ENCODE data around the gene SUPT5H.
A peak's percentile ranks its signal among the peaks of the same experiment; 100 is the strongest.
"Not testable (repeated sequence)": the region's sequence is repeated elsewhere in the genome, so short reads cannot be mapped to it uniquely, and the experiment has no call there.

SUPT5H gene

GRCh38 chr19:39425744-39426143 lies 19.6 kb upstream of the SUPT5H start:
- DNase-seq (ENCODE audit: low read depth, low spot score) = no peak

DNA sequence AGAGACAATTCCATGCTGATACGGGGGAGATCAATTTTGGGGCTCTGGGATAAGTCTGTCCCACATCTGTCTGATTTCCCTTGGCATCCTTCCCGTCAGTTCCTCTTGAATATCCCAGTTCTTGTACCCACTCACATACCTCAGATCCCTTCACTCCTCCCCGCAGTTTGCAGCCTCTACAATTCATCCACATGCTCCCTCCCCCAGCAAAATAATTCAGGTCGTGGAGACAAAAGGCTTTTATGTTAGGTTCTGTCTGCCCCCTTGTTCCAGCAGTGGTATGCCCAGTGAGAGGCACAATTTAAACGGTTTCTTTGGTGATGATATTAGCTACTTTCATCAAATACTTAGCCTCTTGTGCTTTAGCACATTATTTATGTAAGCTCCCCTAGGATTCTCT lies 19.2 kb upstream of the SUPT5H start:
- DNase-seq (ENCODE audit: low read depth, low spot score) = no peak

- DNase-seq (ENCODE audit: low read depth, low spot score) = no peak
These were observed 17.7 kb upstream of the SUPT5H start for GRCh38 chr19:39427707-39428106.

DNA sequence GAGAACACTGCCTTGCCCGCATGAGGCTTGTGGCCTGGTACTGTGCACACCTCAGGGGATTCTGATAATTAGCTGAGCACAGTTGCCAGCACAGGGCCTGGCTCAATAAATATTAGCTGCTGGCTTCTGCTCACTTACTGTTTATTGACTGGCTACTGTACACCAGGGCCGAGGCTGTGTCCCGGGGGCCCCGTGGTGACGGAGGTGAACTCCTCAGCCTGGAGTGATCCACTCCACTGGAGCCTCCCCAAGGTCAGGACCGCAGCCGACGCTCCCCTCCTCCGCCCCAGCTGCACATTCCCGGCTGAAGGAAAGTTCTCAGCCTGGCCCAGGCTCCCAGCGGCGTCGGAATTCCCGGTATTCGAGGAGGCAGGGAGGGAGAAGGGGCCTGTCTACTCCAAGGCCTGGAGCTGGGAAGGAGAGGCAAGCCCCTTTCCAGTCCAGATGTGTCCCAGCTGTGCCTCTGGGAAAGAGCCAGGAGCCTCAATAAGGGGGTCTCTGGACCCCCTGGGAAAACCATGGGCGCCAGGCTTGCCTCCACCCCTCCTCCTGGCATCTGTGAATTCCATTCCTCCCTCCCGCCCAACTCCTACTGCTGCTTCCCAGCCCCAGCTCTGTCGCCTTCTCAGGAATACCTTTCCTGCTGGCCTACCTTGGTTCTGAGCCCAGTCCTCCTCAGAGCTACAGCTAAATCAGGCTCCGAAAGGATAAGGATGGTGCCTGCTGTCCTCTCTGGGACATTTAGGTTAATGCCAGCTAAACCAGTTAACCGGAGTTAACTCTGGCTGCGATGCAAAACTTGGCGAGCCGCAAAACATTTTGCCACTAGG lies 16.9 kb upstream of the SUPT5H start:
- DNase-seq (ENCODE audit: low read depth, low spot score) = no peak

DNA sequence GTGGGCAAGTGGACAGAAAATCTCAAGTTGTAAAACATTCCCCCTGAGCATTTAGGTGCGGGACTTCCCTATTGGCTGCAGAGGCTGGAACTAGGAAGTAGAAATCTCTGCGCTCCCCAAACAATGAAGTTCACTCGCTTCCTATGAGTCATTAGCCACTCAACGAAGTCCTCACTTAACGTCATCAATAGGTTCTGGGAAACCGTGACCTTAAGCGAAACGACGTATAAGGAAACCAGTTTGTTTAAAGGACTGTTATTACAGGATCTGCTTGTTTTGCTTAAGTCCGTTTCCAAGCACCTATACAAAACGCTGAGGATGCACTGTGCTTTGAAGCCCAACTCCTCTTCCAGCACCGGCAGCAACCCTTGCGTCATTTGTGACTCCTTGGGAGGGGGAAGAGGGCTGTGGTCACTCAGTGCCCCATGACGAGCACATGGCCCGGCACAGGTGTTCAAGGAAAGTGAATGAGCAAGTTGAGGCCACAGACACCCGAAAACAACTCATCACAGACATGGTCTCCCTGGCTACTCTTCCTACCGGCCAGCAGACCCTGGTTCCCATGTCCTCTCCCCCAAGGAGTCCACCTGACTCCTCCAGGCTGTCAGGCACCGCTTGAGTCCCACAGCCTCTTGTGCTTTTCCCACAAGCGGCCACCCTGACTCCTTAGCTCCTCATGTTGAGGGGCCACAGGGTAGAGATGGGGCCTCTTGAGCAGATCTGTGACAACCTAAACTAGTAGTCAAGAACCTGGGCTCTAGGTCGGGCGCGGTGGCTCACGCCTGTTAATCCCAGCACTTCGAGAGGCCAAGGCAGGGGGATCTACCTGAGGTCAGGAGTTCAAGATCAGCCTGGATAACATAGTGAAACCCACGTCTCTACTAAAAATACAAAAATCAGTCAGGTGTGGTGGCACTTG lies 14.4 kb upstream of the SUPT5H start:
- DNase-seq (ENCODE audit: low read depth, low spot score) = peak; percentile 53

DNA sequence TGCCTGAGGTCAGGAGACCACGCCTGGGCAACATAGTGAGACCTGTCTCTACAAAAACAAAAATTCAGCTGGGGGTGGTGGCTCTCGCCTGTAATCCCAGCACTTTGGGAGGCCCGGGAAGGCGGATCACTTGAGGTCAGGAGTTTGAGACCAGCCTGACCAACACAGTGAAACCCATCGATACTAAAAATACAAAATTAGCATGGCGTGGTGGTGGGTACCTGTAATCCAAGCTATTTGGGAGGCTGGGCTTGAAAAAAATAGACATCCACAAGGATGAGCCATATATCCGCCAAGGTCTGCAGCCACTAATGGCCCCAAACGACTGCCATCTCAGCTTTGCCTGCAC lies 12.7 kb upstream of the SUPT5H start:
- no peak for DNase-seq (ENCODE audit: low read depth, low spot score)

DNA sequence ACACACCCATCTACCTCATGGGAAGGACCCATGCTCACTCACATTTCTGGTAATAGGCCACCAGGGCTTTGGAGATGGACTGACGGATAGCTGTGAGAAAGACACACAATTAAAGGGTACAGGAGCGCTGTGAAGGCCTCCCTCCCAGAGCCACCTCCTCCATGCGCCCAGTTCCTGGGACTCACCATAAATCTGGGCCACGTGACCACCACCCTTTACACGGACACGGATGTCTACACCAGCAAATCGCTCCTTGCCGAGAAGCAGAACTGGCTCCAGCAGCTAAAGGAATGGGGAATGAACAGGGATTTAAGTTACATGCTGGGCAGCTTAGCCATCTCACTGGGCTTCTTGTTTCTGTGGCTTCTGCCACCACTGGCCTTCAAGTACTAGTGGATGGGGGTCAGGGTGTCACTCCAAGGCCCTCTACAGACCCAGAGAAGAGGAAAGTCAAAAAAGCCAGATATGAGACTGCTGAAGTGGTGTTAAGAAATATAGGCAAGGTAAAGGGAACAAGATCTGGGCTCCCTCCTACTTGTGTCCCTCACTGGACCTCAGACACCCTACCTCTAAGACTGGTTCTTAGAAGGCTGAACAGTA lies 11.8 kb upstream of the SUPT5H start:
- no peak for DNase-seq (ENCODE audit: low read depth, low spot score)

DNA sequence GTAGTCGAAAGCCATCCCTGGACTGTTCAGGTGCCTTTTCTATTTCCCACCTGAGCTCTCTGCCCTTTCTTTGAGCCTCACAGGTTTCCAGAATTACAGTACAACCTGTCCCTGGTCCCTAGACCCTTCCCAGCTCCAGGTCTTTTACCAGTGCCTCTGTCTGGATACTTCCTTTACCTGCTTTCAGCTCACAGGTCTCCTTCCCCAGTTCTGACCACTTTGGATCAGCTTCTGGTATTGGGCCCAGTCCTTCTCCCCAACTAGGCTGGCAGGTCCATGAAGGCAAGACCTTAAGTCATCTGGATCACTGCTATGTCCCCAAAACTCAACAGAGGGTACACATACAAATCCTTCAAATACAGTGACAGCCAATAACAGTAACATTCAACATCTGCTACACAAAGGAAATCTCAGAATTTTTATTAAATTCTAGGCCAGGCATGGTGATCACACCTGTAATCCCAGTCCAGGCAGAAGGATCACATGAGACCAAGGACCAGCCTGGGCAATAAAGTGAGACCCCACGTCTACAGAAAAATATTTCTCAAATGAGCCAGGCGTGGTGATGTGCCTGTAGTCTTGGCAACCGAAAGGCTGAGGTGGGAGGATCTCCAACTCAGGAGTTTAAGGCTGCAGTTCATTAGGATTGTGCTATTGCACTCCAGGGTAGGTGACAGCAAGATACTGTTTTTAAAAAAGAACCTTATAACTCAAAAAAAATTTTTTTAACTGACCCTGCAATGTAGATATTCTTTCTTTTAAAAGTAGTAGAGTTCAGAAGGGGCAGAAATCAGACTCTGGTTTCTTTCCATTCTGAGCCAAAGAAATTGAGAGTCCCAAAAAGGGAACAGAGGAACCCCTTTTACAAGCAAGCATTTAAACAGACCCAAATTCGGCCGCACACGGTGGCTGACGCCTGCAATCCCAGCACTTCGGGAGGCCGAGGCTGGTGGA lies 11.0 kb upstream of the SUPT5H start:
- DNase-seq (ENCODE audit: low read depth, low spot score) = no peak

DNA sequence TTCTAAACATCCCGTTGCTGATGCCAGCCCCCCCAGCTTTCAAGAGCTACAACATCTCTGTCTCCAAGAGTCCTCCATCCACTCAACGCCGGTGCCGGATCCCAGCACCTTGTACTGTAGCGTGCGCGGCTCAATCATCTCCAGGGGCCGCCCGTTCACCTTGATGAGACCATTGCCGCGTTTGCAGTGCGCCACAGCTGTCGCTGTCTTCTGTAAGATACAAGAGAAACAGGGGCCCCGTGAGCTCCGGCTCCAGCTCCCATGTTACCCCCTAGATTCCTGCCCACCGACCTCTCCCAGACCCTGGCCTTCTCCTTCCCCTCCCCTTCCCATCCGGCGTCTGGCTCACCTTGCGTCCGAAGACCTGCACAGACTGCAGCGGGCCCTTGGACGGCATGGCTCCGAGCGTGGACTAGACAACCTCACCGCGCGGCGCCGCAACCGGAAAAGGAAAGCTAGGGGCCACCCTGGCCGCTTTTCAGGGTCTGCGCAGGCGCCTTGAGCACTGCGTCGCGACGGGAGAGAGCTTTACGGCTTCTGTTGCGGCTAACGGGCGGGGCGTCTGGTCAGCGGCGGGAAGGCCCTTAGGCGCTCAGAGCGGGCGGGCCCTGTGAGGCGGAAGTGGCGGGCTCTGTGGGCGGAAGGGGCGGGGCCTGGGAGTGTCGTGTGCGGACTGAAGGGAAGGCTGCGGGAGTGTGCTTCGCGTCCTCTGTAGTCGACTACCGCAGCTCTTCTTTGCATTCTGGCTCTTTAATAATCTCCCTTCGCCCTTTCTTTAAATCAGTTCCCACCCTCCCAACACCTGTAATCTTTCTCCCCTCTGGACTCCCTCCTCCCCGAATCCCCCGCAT lies 9.7 kb upstream of the SUPT5H start, which contains the start of gene RPS16:
Gene RPS16, minus strand, starts transcription at position 451 of the 851 bp plus-strand sequence. Its CDS starts 54 bp downstream, at position 397.
- DNase-seq (ENCODE audit: low read depth, low spot score) = peak; percentile 99

DNA sequence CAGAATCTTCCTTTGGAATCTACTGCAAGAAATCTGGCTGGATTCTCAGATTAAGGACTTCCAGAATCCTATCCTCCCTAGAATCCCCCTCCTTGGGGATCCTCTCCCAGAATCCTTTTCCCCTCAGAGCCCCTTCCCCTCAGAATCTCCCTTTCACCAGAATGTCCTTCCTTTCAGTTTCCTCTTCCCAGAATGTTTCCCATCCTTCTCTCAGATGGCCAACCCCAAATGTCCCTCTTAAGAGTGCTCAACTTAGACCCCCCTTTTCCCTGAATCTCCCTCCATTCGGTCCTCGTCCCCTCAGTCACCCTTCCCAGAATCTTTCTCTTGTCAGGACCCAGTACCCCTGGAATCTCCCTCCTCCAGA lies 9.0 kb upstream of the SUPT5H start:
- no peak for DNase-seq (ENCODE audit: low read depth, low spot score)

DNA sequence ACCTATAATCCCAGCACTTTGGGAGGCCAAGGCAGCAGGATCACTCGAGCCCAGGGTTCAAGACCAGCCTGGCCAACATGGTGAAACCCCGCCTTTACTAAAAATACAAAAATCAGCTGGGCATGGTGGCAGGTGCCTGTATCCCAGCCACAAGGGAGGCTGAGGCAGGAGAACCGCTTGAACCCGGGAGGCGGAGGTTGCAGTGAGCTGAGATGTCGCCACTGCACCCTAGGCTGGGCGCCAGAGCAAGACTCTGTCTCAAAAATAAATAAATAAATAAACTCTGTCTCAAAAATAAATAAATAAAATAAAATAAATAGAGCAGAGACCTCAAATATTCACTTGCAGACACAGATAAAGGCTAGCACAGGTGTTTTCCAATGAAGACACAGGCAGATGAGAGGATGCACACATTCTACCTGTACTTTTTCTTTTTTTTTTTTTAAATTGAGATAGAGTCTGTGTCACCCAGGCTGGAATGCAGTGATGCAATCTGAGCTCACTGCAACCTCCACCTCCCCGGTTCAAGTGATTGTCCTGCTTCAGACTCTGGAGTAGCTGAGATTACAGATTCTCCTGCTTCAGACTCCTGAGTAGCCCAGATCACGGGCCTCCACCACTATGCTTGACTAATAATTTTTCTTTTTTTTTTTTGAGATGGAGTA lies 7.0 kb upstream of the SUPT5H start:
- DNase-seq (ENCODE audit: low read depth, low spot score) = no peak

GRCh38 chr19:39444598-39445195 lies 685 bp upstream of the SUPT5H start:
- no peak for DNase-seq (ENCODE audit: low read depth, low spot score)

- no peak for DNase-seq (ENCODE audit: low read depth, low spot score)
These were observed 1.1 kb downstream of the SUPT5H start for GRCh38 chr19:39446365-39447084.

DNA sequence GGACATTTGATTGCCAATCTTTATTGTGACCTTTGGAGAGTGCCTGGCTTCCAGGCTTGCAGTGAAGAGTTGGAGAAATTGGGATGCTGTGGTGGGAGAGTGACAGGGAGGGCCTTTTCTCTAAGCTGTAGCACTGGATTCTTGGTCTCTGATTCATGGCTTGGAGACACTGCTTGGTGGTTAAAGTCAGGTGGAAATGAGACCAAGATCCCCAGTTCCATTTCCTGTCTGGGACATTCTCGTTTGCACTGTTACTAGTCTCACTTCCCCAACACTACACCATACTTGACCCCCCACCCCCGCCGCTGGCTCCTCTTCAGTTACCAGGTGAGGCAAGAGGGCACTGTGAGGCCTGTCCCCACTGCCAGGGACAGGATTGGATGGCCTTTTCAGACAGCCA lies 2.9 kb downstream of the SUPT5H start:
- no peak for DNase-seq (ENCODE audit: low read depth, low spot score)

DNA sequence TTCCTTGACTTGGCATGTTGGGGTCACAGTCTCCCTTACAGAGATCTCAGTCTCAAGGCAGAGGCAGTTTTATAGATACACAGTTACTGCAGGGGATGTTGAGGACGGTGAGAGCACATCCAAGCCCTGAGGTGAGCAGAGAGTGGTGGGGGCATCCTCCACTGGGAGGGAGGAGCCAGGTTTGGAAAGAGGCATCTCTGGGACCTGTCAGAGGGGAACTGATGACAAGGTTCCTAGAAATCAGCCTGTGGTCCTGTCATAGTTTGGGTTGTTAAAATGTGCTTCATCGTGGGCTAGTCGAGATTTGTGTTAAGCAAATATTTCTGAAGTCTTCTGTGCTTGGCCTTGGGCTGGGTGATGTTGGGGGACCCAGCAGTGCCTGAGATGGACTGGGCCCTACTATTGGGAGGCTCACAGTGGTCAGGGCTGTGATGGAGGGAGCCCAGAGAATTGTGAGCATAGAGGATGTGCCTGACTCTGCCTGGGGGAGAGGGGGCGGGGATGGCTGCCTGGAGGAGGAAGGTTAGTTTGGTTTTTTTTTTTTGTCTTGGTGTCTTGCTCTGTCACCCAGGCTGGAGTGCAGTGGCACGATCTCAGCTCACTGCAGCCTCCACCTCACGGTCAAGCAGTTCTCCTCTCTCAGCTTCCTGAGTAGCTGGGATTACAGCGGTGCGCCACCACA lies 3.9 kb downstream of the SUPT5H start:
- DNase-seq (ENCODE audit: low read depth, low spot score) = no peak

DNA sequence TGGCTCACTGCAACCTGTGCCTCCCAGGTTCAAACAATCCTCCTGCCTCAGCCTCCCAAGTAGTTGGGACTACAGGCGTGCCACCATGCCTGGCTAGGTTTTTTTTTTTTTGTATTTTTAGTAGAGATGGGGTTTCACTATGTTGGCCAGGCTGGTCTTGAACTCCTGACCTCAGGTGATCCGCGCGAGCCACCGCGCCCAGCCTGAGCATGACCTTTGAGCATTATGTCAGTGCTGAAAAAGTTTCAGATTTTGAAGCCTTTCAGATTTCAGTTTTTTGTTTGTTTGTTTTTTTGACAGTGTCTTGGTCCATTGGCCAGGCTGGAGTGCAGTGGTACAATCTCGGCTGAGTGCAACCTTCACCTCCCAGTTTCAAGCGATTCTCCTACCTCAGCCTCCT lies 5.9 kb downstream of the SUPT5H start:
- DNase-seq (ENCODE audit: low read depth, low spot score) = not testable (repeated sequence)

DNA sequence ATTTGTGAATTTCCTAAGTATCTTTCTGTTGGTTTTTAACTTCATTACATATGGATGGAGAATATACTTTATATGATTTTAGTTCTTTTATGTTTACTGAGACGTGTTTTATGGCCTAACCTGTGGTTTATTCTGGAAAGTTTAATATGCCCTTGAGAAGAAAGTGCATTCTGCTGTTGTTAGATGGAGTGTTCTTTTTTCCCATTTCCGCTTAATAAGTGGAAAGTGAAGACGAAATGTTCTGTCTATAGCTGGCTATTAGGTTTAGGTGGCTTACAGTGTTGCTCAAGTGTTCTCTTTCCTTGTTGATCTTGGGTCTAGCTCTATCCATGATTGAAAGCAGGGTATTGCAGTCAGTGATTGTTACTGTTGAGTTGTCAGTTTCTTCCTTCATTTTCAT lies 18.0 kb downstream of the SUPT5H start:
- no peak for DNase-seq (ENCODE audit: low read depth, low spot score)
